ENCODE measurements around the gene HOATZ.

DNA sequence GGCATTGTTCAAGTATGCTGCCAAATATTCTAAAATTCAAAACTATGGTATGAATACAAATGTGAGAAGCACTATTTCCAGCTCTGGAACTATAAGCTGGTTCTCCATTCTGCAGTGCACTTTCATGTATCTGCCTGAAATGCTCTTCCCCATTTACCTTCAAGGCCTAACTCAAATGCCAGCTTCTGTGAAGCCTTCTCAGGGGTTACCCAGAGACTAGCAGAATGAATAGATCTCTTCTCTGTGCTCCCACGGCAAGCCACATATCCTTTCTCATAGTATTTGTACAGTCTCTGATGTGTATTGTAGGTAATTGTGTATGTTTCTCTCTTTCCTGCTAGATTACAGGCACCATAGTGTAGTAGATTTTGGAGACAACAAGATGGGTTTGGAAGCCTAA lies 4.1 kb downstream of the HOATZ start:
- TF ChIP-seq, protein P1, sequence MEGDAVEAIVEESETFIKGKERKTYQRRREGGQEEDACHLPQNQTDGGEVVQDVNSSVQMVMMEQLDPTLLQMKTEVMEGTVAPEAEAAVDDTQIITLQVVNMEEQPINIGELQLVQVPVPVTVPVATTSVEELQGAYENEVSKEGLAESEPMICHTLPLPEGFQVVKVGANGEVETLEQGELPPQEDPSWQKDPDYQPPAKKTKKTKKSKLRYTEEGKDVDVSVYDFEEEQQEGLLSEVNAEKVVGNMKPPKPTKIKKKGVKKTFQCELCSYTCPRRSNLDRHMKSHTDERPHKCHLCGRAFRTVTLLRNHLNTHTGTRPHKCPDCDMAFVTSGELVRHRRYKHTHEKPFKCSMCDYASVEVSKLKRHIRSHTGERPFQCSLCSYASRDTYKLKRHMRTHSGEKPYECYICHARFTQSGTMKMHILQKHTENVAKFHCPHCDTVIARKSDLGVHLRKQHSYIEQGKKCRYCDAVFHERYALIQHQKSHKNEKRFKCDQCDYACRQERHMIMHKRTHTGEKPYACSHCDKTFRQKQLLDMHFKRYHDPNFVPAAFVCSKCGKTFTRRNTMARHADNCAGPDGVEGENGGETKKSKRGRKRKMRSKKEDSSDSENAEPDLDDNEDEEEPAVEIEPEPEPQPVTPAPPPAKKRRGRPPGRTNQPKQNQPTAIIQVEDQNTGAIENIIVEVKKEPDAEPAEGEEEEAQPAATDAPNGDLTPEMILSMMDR (IDR thresholded peaks at IDR 0.05) = no peak
- TF ChIP-seq POLR2A (IDR thresholded peaks at IDR 0.05) = no peak

Measured in testis (tissue), 2 donors.